Endothelial cell of umbilical vein (primary cell): ENCODE measurements around the gene MLLT6.

ENCODE experiments used
- CTCF ChIP-seq, 2 donors: IDR thresholded peaks; 1 replicate in 1 of 2; 2 replicates in 1 of 2; pipeline ENCODE4 v1.5.1; 2011; ENCODE audit warnings: low read length in 2 of 2, mild to moderate bottlenecking in 2 of 2, moderate library complexity in 2 of 2, control low read depth in 1 of 2, inconsistent platforms in 1 of 2, low read depth in 1 of 2; ENCODE audit not compliant: insufficient read depth in 1 of 2; ENCODE audit errors: extremely low read depth in 1 of 2
- EZH2 ChIP-seq: IDR thresholded peaks from 2 replicates; pipeline ENCODE4 v1.6.1; 2012; ENCODE audit warnings: borderline replicate concordance, low read depth, mild to moderate bottlenecking, moderate library complexity, low read length, inconsistent platforms; ENCODE audit not compliant: severe bottlenecking
- FOS ChIP-seq: IDR thresholded peaks from 2 replicates; pipeline ENCODE4 v1.6.1; 2011; ENCODE audit warnings: mild to moderate bottlenecking, low read length, moderate library complexity, borderline replicate concordance; ENCODE audit not compliant: insufficient read depth
- GATA2 ChIP-seq: IDR thresholded peaks from 2 replicates; pipeline ENCODE4 v1.7.0; 2011; ENCODE audit warnings: low read depth, mild to moderate bottlenecking, moderate library complexity, mixed read lengths, low read length; ENCODE audit not compliant: insufficient read length, insufficient read depth
- JUN ChIP-seq: IDR thresholded peaks from 2 replicates; pipeline ENCODE4 v1.6.1; 2011; ENCODE audit warnings: borderline replicate concordance, low read depth; ENCODE audit not compliant: insufficient read length, insufficient read depth
- MAX ChIP-seq: IDR thresholded peaks from 2 replicates; pipeline ENCODE4 v1.6.1; 2011; ENCODE audit not compliant: insufficient read depth, insufficient read length
- MYC ChIP-seq: IDR thresholded peaks from one replicate; pipeline ENCODE4 v1.6.1; 2011; ENCODE audit warnings: mild to moderate bottlenecking, low read depth, low read length
- POLR2A ChIP-seq: IDR thresholded peaks from 2 replicates; pipeline ENCODE4 v1.6.1; 2012; ENCODE audit warnings: low read depth, mild to moderate bottlenecking, control low read depth, low read length
- POLR2AphosphoS5 ChIP-seq: IDR thresholded peaks from 2 replicates; pipeline ENCODE4 v1.6.1; 2012; ENCODE audit warnings: low read depth, mild to moderate bottlenecking, control low read depth, low read length, moderate library complexity; ENCODE audit not compliant: insufficient read depth

- TF ChIP-seq CTCF (IDR thresholded peaks at IDR 0.05; ENCODE audit: extremely low read depth in 1 of 2, insufficient read depth in 1 of 2, low read depth in 1 of 2, low read length in 2 of 2), result no peak
- no peak for TF ChIP-seq POLR2AphosphoS5
- TF ChIP-seq EZH2, result no peak
- no peak for TF ChIP-seq MAX
- no peak for TF ChIP-seq POLR2A
- TF ChIP-seq FOS, result no peak
- TF ChIP-seq MYC, result no peak
- no peak for TF ChIP-seq GATA2
- TF ChIP-seq JUN, result no peak
These were observed at the start of gene MLLT6 for GRCh38 chr17:38704606-38705522.
